Vagina (tissue), 2 donors: Measurements from ENCODE around the gene TRNAU1AP.

Experiments used
- CTCF ChIP-seq, 3 experiments: fragments of 450-650 bp in 2 of 3; fragments of 200-600 bp in 1 of 3; sonication (generic) in 1 of 3; IDR thresholded peaks; one replicate each; pipeline ENCODE4 v1.5.1; 2017 to 2019; ENCODE audit warnings: antibody characterized with exemption in 3 of 3, mild to moderate bottlenecking in 2 of 3, moderate library complexity in 2 of 3
- POLR2A ChIP-seq, 2 donors: fragments of 450-650 bp; IDR thresholded peaks; one replicate each; pipeline ENCODE4 v1.6.1; 2017; ENCODE audit warnings: antibody characterized with exemption in 2 of 2, mild to moderate bottlenecking in 2 of 2, moderate library complexity in 2 of 2

DNA sequence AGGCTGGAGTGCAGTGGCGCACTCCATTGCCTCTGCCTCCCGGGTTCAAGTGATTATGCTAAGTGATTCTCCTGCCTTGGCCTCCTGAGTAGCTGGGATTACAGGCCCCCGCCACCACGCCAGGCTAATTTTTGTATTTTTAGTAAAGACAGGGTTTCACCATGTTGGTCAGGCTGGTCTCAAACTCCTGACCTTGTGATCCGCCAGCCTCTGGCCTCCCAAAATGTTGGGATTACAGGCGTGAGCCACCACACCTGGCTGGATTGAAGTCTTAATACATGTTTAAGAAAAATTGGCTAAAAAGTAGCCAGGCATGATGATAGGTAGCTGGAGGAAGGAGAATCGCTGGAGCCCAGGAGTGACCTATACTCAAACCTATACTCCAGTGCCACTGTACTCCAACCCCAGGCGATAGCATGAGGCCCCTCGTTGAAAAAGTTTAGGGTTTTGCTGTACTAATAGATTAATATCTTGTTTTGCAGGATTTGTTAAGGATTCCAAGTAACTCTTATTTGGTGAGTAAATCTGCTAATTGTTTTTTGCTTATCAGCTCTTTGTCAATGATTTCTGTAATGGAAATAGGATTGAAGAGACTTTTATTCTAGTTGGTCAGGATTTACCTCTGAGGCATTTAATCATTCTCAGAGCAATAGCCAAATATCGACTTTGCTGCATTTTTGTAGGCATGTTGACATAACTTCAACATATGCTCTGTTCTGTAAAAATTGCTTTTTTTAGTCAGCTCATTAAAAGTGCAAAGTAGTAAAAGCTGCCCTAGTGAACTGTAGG is 45.0 kb upstream of the TRNAU1AP start:
- TF ChIP-seq CTCF (IDR thresholded peaks at IDR 0.05), result no peak
- TF ChIP-seq POLR2A (IDR thresholded peaks at IDR 0.05), result no peak
